Activated CD4-positive, alpha-beta T cell treated with anti-CD3 and anti-CD28 coated beads, Interleukin-2, amount 50 U/mL, for 4 hours (primary cell): Measurements from ENCODE around the gene PLIN1.
A peak's percentile ranks its signal among the peaks of the same experiment; 100 is the strongest.

ENCODE experiments used
- DNase-seq, 2 experiments: peaks; one replicate each; pipeline ENCODE4 v3.0.0-alpha.2; 2020

Gene PLIN1

DNA sequence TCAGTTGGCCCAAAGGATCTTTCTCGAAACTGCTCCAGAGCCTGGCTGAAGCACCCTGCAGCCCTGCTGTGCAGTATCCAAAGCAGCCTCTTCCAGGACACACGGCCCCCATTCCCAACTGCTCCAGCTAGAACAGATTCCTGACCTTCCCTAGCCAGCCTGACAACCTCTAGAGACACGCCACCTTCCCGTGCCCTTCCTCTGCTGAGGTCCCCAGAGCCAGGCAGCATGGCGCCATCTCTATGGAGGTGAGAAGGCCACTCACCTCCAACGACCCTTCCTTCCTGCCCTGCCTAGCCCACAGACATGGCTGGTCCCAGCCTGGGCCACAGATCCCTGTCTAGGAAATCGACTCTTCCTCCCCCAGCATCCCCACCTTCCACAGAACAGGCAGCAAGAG, 27.0 kb downstream of the PLIN1 start:
- no peak for DNase-seq

DNA sequence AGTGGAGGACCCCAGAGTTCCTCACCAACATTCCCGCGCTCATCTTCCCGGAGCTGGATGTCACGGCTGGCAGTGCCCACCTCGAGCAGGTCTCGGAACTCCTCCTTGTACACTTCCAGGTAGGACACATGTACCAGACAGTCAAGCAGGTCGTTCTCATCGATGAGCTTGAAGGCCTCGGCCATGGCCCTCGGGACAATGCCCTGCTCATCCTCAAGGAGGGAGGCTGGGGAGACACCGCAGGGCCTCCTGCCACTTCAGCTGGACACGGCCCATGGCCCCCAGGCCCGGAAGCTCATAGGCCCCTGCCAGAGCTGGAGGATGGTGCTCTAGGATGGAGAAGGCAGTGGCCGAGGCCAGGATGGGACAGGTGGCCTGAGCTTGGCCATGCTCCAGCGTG, 29.5 kb downstream of the PLIN1 start:
- no peak for DNase-seq

DNA sequence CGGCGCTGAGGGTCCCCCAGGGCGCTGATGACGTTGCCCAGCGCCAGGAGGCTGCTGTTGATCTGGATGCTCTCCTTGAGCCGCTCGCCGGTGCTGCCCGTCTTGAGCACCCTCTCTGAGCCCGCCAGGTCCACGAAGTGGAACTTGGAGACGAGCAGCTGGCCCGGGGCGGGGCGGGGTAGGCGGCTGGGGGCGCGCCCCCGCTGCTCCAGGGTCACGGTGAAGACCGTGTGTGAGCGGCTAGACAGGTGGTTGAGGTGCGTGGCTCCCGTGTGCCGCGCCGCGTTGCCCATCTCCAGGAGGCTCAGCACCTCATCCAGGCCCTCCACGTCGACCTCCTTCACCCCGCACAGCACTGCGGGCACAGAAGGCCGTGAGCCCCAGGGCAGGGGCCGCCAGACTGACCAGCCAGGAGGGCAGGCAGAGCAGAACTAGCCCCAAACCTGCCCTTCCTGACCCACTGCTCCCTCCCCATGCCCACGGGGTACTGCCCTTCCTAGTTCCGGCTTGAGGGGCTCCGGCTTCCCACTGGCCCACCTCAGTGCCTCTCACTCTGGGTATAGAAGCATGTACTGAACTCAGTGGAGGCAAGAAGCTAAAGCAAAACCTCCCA, 30.0 kb downstream of the PLIN1 start:
- DNase-seq = no peak

DNA sequence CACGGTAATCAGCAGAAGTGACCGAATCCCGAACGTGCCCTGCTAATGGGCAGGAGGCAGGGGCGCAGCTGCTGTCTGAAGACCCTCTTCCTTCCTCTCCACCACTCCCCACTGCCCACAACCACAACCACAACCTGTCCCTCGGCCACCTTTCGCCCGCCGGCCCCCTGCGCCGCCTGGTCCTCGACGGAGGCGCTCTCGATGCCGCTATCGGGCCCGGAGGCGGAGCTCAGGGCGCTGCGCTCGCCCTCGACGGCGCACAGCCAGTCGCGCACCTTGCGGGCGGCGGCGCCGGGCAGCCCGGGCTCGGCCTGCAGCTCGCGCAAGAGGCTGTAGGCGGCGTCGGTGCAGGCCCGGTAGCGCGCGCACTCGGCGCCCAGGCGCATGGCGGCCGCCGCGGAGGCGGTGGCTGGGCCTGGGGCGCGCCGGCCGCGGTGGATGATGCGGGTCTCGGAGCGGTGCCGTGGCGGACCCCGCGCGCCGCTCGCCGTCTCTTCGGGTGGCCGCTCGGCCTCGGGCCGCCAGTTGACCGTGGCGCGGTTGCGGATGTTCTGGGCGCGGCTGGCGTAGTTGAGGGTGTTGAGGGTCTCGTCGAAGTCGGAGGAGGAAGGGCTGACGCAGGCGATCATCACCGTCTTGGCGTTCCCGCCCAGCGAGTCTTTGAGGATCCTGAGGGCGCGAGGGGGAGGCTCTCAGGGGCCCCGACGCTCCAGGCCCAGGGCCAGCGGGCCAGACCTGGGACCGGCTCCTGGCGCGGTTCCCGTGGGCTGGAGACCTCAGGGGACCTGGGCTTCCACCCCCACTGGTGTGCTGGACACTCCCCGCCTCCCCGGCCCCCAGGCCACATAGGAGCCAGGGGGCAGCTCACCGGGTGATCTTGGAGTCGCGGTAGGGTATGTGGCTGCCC, 30.8 kb downstream of the PLIN1 start:
- DNase-seq = no peak

DNA sequence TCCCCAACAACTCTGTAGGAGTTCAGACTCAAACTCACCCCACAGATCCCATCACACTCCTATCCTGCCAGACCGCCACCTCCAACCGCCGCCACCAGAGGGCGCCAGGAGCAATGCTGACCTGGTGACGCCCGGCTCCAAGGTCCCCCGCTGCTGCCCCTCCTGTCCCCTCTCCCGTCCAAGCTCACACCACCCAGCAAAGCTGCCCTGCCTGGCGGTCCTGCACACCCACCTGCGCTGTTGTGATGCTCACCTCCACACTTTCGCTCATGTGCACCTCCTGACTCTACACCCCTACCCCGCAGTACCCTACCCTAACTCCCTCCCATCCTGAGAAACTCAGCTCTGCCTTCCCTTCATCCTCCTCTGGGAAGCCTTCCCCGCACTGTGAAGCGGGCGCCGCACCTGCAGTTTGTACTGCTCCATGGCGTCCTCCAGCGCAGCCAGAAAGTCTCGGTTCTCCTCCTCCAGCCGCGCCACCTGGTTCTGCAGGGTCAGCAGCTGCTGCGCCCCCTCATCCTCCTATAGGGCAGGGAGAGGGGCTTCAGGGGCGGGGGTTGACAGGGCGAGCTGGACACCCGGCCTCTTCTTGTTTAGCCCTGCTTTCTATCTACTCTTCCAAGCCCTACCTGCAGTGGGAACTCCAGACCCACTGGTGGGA, 31.8 kb downstream of the PLIN1 start:
- peak; percentile 37 to 39 for DNase-seq

DNA sequence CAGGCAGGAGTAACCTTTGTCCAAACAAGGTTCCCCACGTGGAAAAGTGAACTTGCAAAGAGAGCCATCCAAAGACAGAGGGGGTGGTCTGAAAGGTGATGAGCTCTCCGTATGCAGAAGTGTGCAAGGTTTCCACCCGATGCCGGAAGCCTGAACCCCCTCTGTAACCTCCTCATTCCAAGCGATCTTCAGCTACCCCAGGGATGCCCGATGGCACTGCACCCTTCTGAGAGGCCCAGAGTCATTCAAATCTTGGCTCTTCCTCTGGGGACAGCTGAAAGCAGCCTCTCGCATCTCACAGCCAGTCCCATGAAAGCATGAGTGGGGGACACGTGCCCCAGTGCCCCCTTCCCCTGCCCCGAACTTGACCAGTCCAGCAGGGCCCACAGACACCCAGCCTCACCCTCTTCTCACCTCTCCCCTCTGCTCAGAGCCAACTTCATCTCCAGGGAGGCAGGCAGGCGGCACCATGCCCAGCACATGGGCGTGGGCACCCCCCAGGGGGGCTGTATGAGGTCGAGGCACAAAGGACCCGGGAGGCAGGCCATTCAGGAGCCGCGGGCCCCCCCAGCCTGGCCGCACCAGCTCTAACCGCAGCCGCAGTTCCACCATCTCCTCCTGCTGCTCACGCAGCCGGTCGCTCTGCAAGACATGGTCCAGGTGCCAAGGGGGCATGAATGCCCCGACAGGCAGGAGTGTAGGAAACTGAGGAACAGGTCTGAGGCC, 32.6 kb downstream of the PLIN1 start:
- DNase-seq = no peak

DNA sequence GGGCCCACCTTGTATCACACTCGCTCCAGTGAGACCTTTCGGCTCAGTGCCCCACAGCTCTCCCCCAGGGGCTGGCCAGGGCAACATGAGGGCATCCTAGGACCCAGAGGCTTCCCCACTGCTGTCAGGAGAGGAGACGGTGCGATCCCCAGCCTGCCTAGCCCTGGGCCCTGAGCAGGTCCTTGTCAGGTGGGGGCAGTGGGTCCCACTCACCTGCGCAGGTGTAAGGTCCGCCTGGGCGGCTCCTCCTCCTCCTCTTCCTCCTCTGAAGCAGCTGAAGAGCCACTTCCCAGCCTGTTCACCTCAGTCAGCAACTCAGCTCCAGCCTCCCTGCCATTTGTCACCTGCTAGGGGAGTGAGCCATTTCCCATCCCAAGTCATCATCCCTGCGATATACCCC, 33.5 kb downstream of the PLIN1 start:
- DNase-seq = no peak

DNA sequence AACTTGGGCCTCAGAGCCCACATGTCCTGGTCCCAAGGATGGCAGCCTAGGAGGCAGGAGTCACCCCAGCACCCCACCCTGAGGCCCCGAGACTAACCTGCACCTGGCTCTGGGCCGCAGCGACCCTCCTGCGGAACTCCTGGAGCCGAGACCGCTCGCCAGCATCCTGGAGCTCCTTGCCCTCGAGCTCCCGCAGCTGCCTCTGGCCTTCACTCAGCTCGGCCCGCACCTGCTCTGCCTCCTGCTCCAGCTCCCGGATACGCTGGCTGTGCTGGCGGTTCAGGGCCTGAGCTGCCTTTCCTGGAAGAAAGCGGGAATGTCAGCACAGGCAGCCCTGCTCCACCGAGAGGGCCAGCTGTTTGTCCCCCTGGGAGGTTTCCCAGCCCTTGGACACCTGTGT, 37.1 kb downstream of the PLIN1 start:
- no peak for DNase-seq

DNA sequence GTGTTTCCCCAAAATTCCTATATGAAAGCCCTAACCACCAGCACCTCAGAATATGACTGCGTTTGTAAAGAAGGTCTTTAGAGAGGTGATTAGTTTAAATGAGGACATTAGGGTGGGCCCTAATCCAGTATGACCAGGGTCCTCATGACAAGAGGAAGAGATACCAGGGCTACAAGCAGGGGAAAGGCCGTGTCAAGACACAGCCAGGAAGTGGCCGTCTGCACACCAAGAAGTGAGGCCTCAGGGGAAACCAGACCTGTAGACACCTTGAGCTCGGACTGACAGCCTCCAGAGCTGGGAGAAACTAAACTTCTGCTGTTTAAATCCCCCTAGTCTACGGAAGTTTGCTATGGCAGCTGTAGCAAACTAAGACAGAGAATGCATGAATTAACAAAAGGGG, 38.1 kb downstream of the PLIN1 start:
- no peak for DNase-seq

DNA sequence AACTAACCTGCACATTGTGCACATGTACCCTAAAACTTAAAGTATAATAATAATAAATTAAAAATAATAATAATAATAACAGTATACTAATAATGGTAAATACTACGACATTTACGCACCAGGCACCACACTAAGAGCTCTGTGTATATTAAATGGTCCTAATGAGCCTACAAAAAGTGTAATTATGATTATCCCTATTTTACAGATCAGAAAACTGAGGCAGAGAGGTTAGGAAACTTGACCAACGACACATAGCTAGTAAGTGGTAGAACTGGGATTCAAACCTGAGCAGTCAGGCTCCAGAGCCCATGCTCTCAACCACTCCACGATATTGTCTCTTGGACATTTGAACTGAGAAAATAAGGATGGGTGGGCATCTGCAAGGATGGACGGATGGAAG, 38.9 kb downstream of the PLIN1 start:
- no peak for DNase-seq

DNA sequence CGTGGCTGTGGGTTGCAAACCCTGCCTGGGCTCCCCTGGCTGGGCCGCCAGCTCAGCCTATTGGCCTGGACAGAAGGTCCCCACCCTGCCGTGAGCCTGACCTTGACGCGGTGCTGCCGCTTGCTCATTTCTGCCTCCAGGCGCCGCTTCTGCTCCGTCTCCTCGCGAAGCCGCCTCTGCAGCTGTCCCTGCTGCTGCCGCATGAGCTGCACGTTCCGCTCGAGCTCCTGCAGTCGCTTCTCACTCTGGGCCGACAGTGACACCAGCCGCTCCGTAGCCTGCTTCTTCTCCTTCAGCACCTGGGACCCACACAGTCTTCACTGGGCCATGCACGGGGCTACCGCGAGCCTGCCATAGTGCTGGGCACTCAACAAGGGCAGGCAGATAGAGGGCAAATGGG, 45.6 kb downstream of the PLIN1 start:
- no peak for DNase-seq

DNA sequence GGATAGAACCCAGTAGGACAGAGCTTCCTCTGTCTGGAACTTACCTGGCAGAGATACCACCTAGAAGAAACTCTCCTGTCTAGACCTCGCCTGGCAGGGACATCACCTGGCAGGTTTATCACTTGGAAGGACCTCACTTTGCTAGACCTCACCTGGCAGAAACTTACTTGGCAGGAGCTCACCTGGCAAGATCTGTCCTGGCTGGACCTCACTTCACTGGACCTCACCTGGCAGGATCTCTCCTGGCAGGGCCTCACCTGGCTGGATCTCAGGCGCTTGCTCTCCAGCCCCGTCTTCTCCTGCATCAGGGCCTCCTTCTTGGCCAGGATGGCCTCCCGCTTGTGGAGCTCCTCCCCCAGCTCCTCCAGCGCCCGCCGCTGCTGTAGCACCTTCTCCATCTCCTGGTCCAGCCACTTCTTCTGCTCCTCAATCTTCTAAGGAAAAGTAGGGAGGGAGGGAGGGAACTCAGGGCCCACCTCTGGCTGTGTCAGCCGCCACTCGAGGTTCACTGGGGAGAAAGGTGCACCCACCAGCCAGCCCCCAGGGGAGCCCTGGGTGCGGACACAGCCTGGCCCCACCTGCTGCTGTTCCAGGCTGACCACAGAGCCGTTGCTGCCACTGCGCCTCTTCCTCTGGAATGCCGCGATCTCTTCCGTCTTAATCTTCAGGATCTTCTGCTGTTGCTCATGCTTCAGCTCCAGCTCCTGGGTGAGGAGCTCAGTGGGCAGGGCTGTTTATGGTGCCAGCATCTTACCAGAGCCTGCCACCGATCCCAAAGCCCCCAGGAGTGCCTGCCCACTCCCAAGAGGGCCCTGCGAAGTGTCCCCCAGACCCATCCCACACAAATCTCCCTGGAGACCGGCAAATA, 46.4 kb downstream of the PLIN1 start:
- no peak for DNase-seq

DNA sequence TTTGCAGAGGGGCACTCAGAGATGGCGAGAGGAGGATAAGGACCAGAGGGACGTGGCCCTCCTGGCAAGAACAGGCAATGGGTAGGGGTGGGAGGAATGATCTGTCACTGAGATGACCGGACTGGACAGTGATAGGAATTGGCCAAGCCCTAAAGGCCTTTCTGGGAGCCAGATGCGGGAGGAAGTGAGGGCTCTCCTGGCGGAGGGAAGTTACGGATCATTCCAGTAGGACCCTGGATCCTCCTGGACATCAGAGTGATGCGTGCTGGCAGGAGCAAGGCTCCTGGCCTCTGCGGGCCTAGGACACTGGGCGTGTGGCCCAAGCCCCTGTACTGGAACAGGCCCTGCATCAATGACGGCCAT, 47.3 kb downstream of the PLIN1 start:
- no peak for DNase-seq

DNA sequence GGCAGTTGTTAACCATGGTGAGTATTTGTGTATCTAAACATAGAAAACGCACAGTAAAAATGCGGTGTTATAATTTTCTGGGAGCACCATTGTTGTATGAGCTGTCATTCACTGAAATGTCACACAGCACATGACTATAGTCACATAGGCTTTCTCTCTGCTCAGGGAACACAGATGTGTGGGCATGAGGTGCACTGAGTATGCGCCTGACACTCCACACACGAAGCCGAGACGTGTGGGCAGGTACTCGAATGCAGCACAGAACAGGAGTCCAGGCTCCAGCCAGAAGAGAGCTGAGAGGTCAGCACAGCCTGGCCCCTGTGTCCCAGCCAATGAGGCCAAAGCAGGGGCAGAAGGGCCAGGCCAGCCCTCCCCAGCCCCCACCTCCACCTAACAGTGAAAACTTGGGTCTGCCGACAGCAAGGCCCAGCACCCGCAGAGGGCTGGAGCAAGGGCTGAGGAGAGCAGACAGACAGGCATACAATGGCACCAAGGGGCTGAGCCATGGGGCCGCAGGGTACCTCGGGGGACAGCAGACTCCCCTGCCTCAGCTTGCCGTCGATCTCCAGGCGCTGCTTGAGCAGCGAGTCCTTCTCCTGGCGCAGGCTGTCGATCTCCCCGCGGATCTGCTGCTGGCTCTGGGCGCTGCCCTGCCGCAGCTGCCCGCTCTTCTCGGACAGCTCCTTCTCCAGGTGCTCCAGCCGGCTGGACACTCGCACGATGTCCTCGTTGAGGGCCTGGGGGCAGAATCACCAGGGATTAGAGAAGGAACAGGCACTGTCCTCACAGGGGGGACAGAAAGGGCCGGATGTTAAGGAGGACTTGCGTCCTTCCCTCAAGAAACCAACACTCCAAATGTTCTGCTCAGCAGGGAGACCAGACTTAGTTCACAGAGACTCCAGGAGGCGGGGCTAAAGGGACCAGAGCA, 47.9 kb downstream of the PLIN1 start:
- DNase-seq = no peak

DNA sequence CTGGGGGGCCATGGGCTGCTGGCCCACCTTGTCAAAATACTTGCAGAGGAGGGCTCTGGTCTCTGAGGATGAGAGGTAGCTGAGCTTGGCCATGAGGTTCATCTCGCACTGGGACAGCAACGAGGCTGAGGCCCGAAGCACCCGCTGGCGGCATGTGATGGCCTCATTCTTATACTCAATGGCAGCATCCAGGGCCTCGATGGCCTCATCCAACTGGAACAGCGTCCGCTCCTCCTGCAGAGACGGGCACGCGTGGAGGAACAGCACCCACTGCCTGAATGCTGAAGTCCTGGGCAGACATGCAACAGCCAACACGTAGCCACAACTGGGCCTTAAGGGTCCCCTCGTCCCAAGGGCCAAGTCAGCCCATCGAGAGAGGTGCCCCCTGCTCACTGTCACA, 48.9 kb downstream of the PLIN1 start:
- DNase-seq = no peak

DNA sequence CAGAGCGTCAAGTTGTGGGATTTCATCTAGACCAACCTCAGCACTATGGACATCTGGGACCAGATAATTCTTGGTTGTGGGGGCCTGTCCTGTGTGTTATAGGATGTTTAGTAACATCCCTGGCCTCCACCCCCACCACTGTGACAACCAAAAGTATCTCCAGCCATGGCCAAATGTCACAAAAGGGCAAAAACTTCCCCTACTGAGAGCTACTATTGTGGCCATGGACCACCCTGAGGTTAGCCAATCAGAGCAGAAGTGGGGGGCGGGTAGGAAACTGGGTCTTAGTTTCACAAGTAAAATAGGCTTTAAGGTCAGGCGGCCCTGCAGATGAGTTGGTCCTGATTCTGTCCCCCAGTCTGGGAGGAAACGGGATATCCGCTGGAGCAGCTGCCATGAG, 49.3 kb downstream of the PLIN1 start:
- no peak for DNase-seq

DNA sequence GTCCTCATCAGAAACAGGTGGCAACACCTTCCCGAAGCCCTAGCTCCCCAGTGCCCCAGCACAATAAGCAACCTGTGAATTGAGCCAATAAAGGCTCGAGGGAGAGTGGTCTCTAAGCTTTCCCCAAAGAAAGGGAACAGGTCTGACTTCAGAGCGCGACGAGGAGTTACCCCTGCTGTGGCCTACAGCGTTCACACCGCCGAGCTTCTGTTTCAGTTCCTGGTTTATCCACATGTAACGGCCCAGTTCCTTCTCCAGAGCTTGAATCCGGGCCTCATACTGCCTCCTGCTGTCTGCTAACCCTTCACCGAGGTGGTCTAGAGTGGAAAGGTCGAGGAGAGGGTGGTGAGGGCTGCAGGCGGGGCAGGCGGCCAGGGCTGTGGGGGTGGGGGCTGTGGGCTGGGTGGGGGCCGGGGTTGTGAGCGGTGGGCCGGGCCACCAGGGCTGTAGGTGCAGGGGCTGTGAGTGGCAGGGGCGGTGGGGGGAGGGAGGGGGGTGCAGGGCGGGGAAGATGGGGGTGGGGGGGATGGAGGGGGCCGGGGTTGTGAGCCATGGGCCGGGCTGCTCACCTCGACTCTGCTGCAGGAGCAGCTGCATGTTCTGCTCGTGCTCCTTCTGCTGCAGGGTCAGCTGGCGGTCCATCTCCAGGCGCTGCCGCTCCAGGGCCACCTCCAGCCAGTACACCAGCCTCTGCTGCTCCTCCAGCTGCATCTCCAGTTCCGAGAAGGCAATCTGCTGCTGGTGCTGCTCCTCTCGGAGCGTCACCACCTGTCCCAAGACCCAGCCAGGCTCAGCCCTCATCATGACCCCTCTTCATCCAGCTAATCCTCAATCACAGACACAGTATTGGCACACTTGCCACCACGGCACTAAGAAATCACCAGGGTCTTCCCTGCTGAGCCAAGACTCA, 50.1 kb downstream of the PLIN1 start:
- DNase-seq = no peak

DNA sequence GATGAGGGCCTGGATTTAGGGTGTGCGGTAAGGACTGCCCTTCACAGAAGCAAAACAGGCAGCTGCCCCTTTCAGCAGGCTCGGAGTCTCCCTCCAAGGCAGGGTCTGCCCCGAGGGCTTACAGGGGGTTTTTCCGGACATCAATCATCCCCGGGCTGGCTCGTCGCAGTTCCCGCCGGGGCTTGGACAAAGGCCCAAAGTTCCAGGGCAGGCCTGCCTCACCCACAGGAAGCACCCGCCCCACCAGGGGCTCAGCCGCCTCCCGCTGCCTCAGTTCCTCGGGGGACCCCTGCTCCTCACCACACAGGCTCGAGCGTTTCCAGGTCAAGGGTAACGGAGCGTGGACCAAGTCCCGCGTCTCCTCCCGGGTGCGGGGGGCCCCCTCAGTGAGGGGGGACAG, 50.9 kb downstream of the PLIN1 start:
- DNase-seq = no peak

DNA sequence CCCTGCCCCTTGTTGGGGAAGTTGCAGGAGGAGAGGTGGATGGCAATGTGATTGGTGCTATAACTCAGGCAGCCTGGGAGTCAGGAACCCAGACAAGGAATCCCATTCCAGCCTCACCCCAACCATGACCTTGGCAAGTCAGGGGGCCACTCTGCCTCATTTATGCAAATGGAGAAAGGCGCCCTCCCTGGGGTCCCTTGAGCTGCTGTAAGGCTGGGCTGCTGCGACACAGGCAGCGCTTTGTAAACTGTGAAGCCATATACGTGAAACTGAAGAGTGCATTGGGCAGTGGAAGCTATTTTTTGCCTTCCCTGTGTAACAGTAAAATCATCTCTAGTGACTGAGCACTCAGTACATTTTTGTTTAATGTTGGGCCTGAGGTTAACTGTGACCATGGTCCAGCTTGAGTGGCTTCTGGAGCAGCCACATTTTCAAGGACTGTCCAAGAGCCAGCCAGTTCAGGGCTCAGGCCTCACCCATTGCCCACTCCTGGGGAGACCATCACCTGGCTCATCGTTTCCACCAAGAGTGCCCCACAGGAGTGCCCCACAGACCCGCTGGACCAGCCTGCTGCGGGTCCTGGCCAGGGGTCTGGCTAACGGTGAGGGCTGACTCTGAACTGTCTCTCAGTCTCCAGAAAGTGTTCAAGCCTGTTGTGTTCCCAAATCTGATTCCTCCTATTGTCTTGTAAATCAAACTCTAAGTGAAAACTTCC, 51.8 kb downstream of the PLIN1 start:
- no peak for DNase-seq

DNA sequence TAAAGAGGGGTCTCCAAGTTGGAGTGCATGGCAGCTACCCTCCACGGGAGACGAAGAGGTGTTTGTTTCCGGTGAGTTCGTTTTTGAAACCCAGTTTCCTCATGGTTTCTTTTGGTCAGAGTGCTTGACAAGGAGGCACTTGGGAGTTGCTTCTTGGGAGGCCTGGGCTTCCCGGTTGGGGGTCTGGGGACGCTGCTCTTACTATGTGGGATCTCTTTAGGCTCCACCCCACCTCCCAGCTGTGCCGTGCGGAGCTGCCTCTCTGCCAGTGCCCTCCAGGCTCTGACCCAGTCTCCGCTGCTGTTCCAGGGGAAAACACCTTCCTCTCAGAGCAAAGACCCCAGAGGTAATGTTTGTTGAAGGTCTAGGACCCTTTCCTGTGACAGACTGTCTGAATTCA, 53.5 kb downstream of the PLIN1 start:
- no peak for DNase-seq
